CD4-positive, alpha-beta memory T cell (primary cell): ENCODE data around the gene PBLD. TPM values are rescaled to one million over a fixed set of nuclear protein-coding genes. Genes with fewer than 3 reads are reported as not detected.

Experiments
- CTCF ChIA-PET: fragments of 350-600 bp; sonication (Branson Sonifier 250); formaldehyde crosslinking; loops from one replicate; lab custom pipeline; 2021; ENCODE audit warnings: inconsistent platforms; ENCODE audit not compliant: partially characterized antibody; lab: Charles Lee
- POLR2A ChIA-PET: fragments of 350-600 bp; sonication (Branson Sonifier 250); formaldehyde crosslinking; loops from one replicate; lab custom pipeline; 2021; ENCODE audit not compliant: partially characterized antibody; lab: Charles Lee
- DNase-seq, 5 donors: peaks; one replicate each; pipeline versions ENCODE4 v3.0.0 to v3.0.0-alpha.2; 2020 to 2022; ENCODE audit warnings: mixed read lengths in 1 of 5
- H3K27ac ChIP-seq: one replicate; pipeline ENCODE4 v1.7.0; 2013; ENCODE audit warnings: low read depth, low read length
- H3K27me3 ChIP-seq: 2 replicates; pipeline ENCODE4 v1.7.0; 2013; ENCODE audit warnings: mild to moderate bottlenecking, low read length, moderate library complexity; ENCODE audit not compliant: insufficient read depth
- H3K36me3 ChIP-seq: 2 replicates; pipeline ENCODE4 v1.7.0; 2013; ENCODE audit warnings: mild to moderate bottlenecking, low read length, moderate library complexity; ENCODE audit not compliant: insufficient read depth
- H3K4me1 ChIP-seq: 2 replicates; pipeline ENCODE4 v1.7.0; 2013; ENCODE audit warnings: mild to moderate bottlenecking, low read length, moderate library complexity; ENCODE audit not compliant: insufficient read depth
- H3K4me3 ChIP-seq, 2 donors: one replicate each; pipeline ENCODE4 v1.7.0; 2013; ENCODE audit warnings: low read length in 2 of 2, mild to moderate bottlenecking in 1 of 2
- H3K9me3 ChIP-seq, 2 donors: one replicate each; pipeline ENCODE4 v1.7.0; 2013; ENCODE audit warnings: low read length in 2 of 2, control low read depth in 1 of 2; ENCODE audit not compliant: control insufficient read depth in 1 of 2
- H3K27ac Mint-ChIP-seq, 7 donors: one replicate each; pipeline ENCODE4 v1.8.0; 2020 to 2021; ENCODE audit warnings: mixed read lengths in 7 of 7, mild to moderate bottlenecking in 6 of 7, inconsistent platforms in 3 of 7, moderate library complexity in 3 of 7
- H3K27me3 Mint-ChIP-seq, 2 donors: one replicate each; pipeline ENCODE4 v1.8.0; 2020 to 2021; ENCODE audit warnings: mixed read lengths in 2 of 2
- H3K36me3 Mint-ChIP-seq, 2 donors: one replicate each; pipeline ENCODE4 v1.8.0; 2020 to 2021; ENCODE audit warnings: mixed read lengths in 2 of 2, inconsistent platforms in 1 of 2, mild to moderate bottlenecking in 1 of 2
- H3K4me1 Mint-ChIP-seq, 4 donors: one replicate each; pipeline ENCODE4 v1.8.0; 2020 to 2021; ENCODE audit warnings: mixed read lengths in 4 of 4, mild to moderate bottlenecking in 1 of 4
- H3K4me3 Mint-ChIP-seq, 8 donors: one replicate each; pipeline ENCODE4 v1.8.0; 2020 to 2021; ENCODE audit warnings: mixed read lengths in 8 of 8, mild to moderate bottlenecking in 7 of 8, moderate library complexity in 6 of 8, inconsistent platforms in 3 of 8
- H3K9me3 Mint-ChIP-seq, 8 donors: one replicate each; pipeline ENCODE4 v1.8.0; 2020 to 2021; ENCODE audit warnings: mixed read lengths in 8 of 8, mild to moderate bottlenecking in 5 of 8, inconsistent platforms in 3 of 8, moderate library complexity in 1 of 8
- intact Hi-C: fragments of 100-400 bp; cut with micrococcal nuclease; formaldehyde crosslinking; loops from one replicate; pipeline ENCODE4 v1.15.1; 2023
- polyA plus RNA-seq, 2 donors: library from polyadenylated mRNA; unstranded; fragments of 300-500 nt; fragmentation: Illumina TruSeq; gene quantifications; one replicate each; pipeline ENCODE4 v1.2.3, GENCODE V29; 2021
- total RNA-seq, 2 experiments: library from RNA; stranded (reverse); gene quantifications; one replicate each; pipeline ENCODE4 v1.2.3, GENCODE V29; 2021

The PBLD gene
- 1 to 10 TPM; 2.3 TPM for total RNA-seq
- polyA plus RNA-seq, result 1 to 10 TPM; 1.0 to 3.0 TPM

- H3K27me3 Mint-ChIP-seq, result no peaks in the 10 kb centered on the region
- intact Hi-C loops, result loop anchor here (1.0 to 5.0 kb wide), 5 partner anchors 75 to 755 kb away; partner anchors contain the start of genes DDX50, RUFY2, SLC25A16 and SRGN
- ChIA-PET CTCF (interaction anchor here (0.9 to 4.8 kb wide), 6 partner anchors 15 to 623 kb away, joined by 3 to 39 read pairs (median 4); partner anchors contain the start of gene DDX21), POLR2A (interaction anchor here (0.7 to 4.1 kb wide), 29 partner anchors 9 to 755 kb away, joined by 3 to 62 read pairs (median 5); partner anchors contain the start of genes CCAR1, DDX21, DNA2 and RUFY2)
- peak within 1 kb of the TSS; percentile 99 to 100 (median 100) for H3K27ac Mint-ChIP-seq
- H3K4me1 ChIP-seq, result peaks cover 54% of the 10 kb centered on the region
- H3K4me3 Mint-ChIP-seq, result peak within 1 kb of the TSS; percentile 99 to 100 (median 100)
- peak; percentile 63 to 70 (median 66) for DNase-seq
- H3K9me3 ChIP-seq, result no peaks in the 10 kb centered on the region
- peak within 1 kb of the TSS; percentile 87 to 95 for H3K4me3 ChIP-seq
- H3K36me3 ChIP-seq, result no peaks in the 10 kb centered on the region
- H3K9me3 Mint-ChIP-seq, result peaks cover 0 to 6% (median 0%) of the 10 kb centered on the region in 8 donors
- H3K27me3 ChIP-seq, result no peaks in the 10 kb centered on the region
- peak within 1 kb of the TSS; percentile 96 for H3K27ac ChIP-seq
- H3K4me1 Mint-ChIP-seq, result peaks cover 35 to 78% (median 47%) of the 10 kb centered on the region in 4 donors
- peaks cover 5 to 37% of the 10 kb centered on the region in 2 donors for H3K36me3 Mint-ChIP-seq
These were observed at the start of gene PBLD for GRCh38 chr10:68332259-68333057. Gene PBLD, minus strand, starts transcription at chr10:68332928. Its CDS starts 26,084 bp downstream, at chr10:68306844.

GRCh38 chr10:68371604-68372003, 38.9 kb upstream of the PBLD start:
- H3K4me1 ChIP-seq, result no peaks in the 10 kb centered on the region
- peaks cover 38 to 42% of the 10 kb centered on the region in 2 donors for H3K36me3 Mint-ChIP-seq
- intact Hi-C loops, result no loop called here
- H3K9me3 Mint-ChIP-seq, result peaks cover 0 to 14% (median 6%) of the 10 kb centered on the region in 8 donors
- POLR2A ChIA-PET, result no interaction called here
- peaks cover 0 to 4% (median 0%) of the 10 kb centered on the region in 4 donors for H3K4me1 Mint-ChIP-seq
- H3K27ac Mint-ChIP-seq, result no peak overlapping the region
- CTCF ChIA-PET, result interaction anchor here (3.2 kb wide), 1 partner anchor 23 kb away, joined by 10 read pairs; no protein-coding TSS in a partner anchor
- no peaks in the 10 kb centered on the region for H3K36me3 ChIP-seq
- H3K9me3 ChIP-seq, result no peaks in the 10 kb centered on the region
- no peaks in the 10 kb centered on the region for H3K27me3 Mint-ChIP-seq
- no peak for DNase-seq
- no peaks in the 10 kb centered on the region for H3K27me3 ChIP-seq
- H3K4me3 ChIP-seq, result no peak overlapping the region
- H3K4me3 Mint-ChIP-seq, result no peak overlapping the region
- H3K27ac ChIP-seq, result no peak overlapping the region

- H3K36me3 Mint-ChIP-seq, result peaks cover 26 to 37% of the 10 kb centered on the region in 2 donors
- no peak overlapping the region for H3K27ac Mint-ChIP-seq
- Histone ChIP-seq H3K4me3 (no peak overlapping the region), H3K4me1 (no peaks in the 10 kb centered on the region), H3K27me3 (no peaks in the 10 kb centered on the region), H3K36me3 (peaks cover 12% of the 10 kb centered on the region), H3K27ac (no peak overlapping the region), H3K9me3 (no peaks in the 10 kb centered on the region)
- POLR2A ChIA-PET, result no interaction called here
- no peaks in the 10 kb centered on the region for H3K27me3 Mint-ChIP-seq
- CTCF ChIA-PET, result no interaction called here
- peaks cover 0 to 13% (median 5%) of the 10 kb centered on the region in 8 donors for H3K9me3 Mint-ChIP-seq
- H3K4me1 Mint-ChIP-seq, result peaks cover 0 to 2% (median 0%) of the 10 kb centered on the region in 4 donors
- DNase-seq, result no peak
- intact Hi-C loops, result no loop called here
- H3K4me3 Mint-ChIP-seq, result no peak overlapping the region
These were observed 34.4 kb upstream of the PBLD start for GRCh38 chr10:68367121-68367520.

- Mint-ChIP-seq H3K27ac (no peak overlapping the region), H3K4me1 (peaks cover 0 to 2% (median 0%) of the 10 kb centered on the region in 4 donors)
- POLR2A ChIA-PET, result no interaction called here
These were observed 33.9 kb upstream of the PBLD start for GRCh38 chr10:68366600-68366999.

GRCh38 chr10:68365611-68366010, 32.9 kb upstream of the PBLD start:
- CTCF ChIA-PET, result no interaction called here
- Histone ChIP-seq H3K4me1 (no peaks in the 10 kb centered on the region), H3K27ac (no peak overlapping the region), H3K9me3 (no peaks in the 10 kb centered on the region), H3K4me3 (no peak overlapping the region), H3K27me3 (no peaks in the 10 kb centered on the region), H3K36me3 (peaks cover 12% of the 10 kb centered on the region)
- peaks cover 0 to 2% (median 0%) of the 10 kb centered on the region in 4 donors for H3K4me1 Mint-ChIP-seq
- H3K27ac Mint-ChIP-seq, result no peak overlapping the region
- peaks cover 0 to 3% (median 2%) of the 10 kb centered on the region in 8 donors for H3K9me3 Mint-ChIP-seq
- POLR2A ChIA-PET, result no interaction called here
- intact Hi-C loops, result no loop called here
- no peaks in the 10 kb centered on the region for H3K27me3 Mint-ChIP-seq
- H3K4me3 Mint-ChIP-seq, result no peak overlapping the region
- peaks cover 25 to 39% of the 10 kb centered on the region in 2 donors for H3K36me3 Mint-ChIP-seq
- no peak for DNase-seq

More at GRCh38 chr10:68366600-68366999, 33.9 kb upstream of the PBLD start:
- Histone ChIP-seq H3K36me3 (peaks cover 12% of the 10 kb centered on the region), H3K9me3 (no peaks in the 10 kb centered on the region), H3K4me1 (no peaks in the 10 kb centered on the region), H3K27me3 (no peaks in the 10 kb centered on the region), H3K27ac (no peak overlapping the region), H3K4me3 (no peak overlapping the region)
- Mint-ChIP-seq H3K27me3 (no peaks in the 10 kb centered on the region), H3K4me3 (no peak overlapping the region), H3K36me3 (peaks cover 27 to 38% of the 10 kb centered on the region in 2 donors), H3K9me3 (peaks cover 0 to 10% (median 2%) of the 10 kb centered on the region in 8 donors)
- no peak for DNase-seq
- CTCF ChIA-PET, result no interaction called here
- intact Hi-C loops, result no loop called here

GRCh38 chr10:68364101-68364886, 31.6 kb upstream of the PBLD start:
- no peaks in the 10 kb centered on the region for H3K4me1 ChIP-seq
- intact Hi-C loops, result no loop called here
- Mint-ChIP-seq H3K4me1 (no peaks in the 10 kb centered on the region), H3K27me3 (no peaks in the 10 kb centered on the region), H3K9me3 (no peaks in the 10 kb centered on the region), H3K27ac (peak overlapping the region in 2 of 7 donors; percentile 27 to 57), H3K36me3 (peaks cover 19 to 36% of the 10 kb centered on the region in 2 donors), H3K4me3 (no peak overlapping the region)
- no peaks in the 10 kb centered on the region for H3K27me3 ChIP-seq
- H3K36me3 ChIP-seq, result peaks cover 12% of the 10 kb centered on the region
- ChIA-PET CTCF (interaction anchor here (0.5 to 2.5 kb wide), 3 partner anchors 12 to 17 kb away, joined by 3 to 15 read pairs (median 6); no protein-coding TSS in a partner anchor), POLR2A (no interaction called here)
- no peak for DNase-seq
- H3K9me3 ChIP-seq, result no peaks in the 10 kb centered on the region
- no peak overlapping the region for H3K4me3 ChIP-seq
- H3K27ac ChIP-seq, result no peak overlapping the region
